ENCODE results near the gene SDK2. TPM values are rescaled to one million over a fixed set of nuclear protein-coding genes. Genes with fewer than 3 reads are reported as not detected.

Gene SDK2
- total RNA-seq, 6 experiments from 2014 or later: 0.11 to 0.46 (median 0.25) TPM

DNA sequence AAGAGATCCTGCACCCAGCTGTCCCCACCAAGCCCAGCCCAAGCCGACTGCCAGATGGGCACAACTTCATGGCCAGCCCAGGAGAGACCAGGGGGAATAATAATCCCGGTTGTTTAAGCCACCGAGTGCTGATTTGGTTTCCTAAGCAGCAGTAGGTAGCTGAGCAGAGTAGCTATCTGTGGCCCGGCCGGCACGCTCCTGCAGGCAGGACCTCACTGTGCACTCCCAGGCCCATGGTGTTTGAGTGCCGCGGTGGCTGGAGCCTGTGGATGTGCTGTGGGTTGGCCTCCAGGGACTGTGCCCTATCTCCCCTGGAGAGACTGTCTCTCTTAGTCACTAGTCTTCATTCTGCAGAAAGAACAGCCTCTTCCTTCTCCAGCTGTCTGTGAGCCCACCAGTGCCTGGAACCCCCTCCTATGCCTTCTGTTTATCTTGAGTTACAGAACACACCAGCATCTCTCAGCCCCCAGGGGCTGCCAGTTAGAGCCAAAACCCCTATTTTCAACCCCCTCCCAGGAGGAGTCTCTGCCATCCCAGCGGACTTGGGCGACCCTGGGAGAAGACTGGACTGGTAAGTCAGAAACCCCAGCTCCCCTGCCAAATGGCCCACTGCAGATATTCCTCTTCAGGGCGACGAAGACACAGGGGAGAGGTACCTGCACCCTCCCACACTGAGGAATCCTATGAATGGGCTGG, 152.0 kb downstream of the SDK2 start:
- DNase-seq: no peak
- intact Hi-C loops (cut with DNase I): no loop called here
- no peaks in the 10 kb centered on the region for H3K27me3 ChIP-seq

DNA sequence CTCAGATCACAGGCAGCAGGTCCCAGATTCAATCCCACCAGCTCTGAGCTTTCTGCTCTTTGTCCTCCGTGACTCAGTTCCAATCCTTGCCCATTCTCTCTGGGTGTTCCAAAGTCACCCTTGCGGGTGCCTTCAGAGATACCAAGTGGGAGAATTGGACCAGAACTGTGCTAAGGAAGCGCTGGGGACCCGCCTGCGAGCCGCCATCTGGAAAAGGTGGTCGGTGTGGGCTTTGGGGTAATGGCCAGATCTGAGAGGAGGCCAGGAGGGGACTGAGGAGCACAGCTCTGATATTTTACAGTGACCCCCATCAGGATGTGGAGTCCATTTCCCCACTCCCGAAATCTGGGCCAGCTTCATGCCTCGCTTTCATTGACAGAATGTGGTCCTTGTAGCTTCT, 152.6 kb downstream of the SDK2 start:
- Histone ChIP-seq H3K36me3 (no peaks in the 10 kb centered on the region), H3K9me3 (no peaks in the 10 kb centered on the region), H3K27ac (no peak overlapping the region), H3K4me3 (no peak overlapping the region), H3K27me3 (no peaks in the 10 kb centered on the region), H3K4me1 (no peaks in the 10 kb centered on the region)
- WGBS (ENCODE audit: insufficient coverage, low coverage, low lambda C conversion rate, missing lambda C conversion rate): 64% methylated on average over 4 of the region's 9 CpGs
- TF ChIP-seq, protein P1, sequence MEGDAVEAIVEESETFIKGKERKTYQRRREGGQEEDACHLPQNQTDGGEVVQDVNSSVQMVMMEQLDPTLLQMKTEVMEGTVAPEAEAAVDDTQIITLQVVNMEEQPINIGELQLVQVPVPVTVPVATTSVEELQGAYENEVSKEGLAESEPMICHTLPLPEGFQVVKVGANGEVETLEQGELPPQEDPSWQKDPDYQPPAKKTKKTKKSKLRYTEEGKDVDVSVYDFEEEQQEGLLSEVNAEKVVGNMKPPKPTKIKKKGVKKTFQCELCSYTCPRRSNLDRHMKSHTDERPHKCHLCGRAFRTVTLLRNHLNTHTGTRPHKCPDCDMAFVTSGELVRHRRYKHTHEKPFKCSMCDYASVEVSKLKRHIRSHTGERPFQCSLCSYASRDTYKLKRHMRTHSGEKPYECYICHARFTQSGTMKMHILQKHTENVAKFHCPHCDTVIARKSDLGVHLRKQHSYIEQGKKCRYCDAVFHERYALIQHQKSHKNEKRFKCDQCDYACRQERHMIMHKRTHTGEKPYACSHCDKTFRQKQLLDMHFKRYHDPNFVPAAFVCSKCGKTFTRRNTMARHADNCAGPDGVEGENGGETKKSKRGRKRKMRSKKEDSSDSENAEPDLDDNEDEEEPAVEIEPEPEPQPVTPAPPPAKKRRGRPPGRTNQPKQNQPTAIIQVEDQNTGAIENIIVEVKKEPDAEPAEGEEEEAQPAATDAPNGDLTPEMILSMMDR (IDR thresholded peaks at IDR 0.05): no peak
- TF ChIP-seq POLR2A (IDR thresholded peaks at IDR 0.05): no peak
- no peak for ATAC-seq
- no peak for DNase-seq
- intact Hi-C loops (cut with DNase I): no loop called here

More for the DNA sequence above, 152.0 kb downstream of the SDK2 start:
- WGBS (ENCODE audit: insufficient coverage, low coverage, low lambda C conversion rate, missing lambda C conversion rate): no CpG with 5 or more reads among the region's 12 CpGs
- no peak for ATAC-seq
- no peaks in the 10 kb centered on the region for H3K36me3 ChIP-seq
- TF ChIP-seq, protein P1 (IDR thresholded peaks at IDR 0.05): no peak
- TF ChIP-seq POLR2A (IDR thresholded peaks at IDR 0.05): no peak
- no peaks in the 10 kb centered on the region for H3K9me3 ChIP-seq
- H3K27ac ChIP-seq: no peak overlapping the region
- H3K4me1 ChIP-seq: no peaks in the 10 kb centered on the region
- no peak overlapping the region for H3K4me3 ChIP-seq

DNA sequence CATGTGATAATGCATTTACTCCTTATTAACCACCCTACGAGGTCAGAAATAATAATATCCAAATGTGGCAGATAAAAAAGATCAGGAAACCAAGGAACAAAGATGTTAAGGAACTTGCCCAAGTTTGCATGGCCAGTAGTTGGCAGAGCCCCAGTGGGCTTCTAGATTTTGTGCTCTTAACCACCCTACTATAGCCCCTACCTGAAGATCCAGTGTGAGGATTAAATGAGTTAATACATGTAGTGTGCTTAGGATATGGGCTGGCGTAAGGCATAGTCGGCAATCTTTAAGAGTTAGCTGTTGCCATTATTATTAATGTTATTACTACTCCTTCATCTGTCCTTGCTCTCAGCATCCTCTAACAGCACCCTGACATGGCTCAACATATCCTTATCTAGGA, 153.4 kb downstream of the SDK2 start:
- WGBS (ENCODE audit: insufficient coverage, low coverage, low lambda C conversion rate, missing lambda C conversion rate): 79% methylated on average over 2 of the region's 3 CpGs
- TF ChIP-seq POLR2A (IDR thresholded peaks at IDR 0.05): no peak
- TF ChIP-seq, protein P1 (IDR thresholded peaks at IDR 0.05): no peak
- no peak for ATAC-seq

DNA sequence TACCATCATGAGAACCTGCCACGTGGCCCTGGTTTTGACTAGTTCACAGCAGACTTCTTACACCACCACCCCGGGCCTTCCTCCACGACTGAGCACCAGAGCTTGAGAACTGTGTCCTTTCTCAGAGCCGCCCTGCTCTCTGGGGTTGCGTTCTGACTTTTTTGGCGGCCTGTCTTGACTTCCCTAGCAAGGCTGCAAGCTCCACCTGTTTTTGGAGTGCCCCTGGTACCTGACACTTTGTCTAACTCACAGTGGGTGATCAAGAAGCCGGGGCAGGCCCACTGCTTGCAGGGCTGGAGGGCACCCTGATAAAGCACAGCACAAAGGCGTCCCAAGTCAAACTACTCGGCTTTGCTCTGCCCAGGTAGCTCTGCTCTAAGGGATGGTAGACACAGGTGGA, 154.3 kb downstream of the SDK2 start:
- intact Hi-C loops (cut with DNase I): no loop called here
- H3K9me3 ChIP-seq: no peaks in the 10 kb centered on the region
- DNase-seq: no peak
- no peaks in the 10 kb centered on the region for H3K36me3 ChIP-seq
- ATAC-seq: no peak
- no peak overlapping the region for H3K4me3 ChIP-seq
- no peak overlapping the region for H3K27ac ChIP-seq
- TF ChIP-seq, protein P1 (IDR thresholded peaks at IDR 0.05): no peak
- TF ChIP-seq POLR2A (IDR thresholded peaks at IDR 0.05): no peak
- no peaks in the 10 kb centered on the region for H3K27me3 ChIP-seq
- 63% methylated on average over 6 of the region's 9 CpGs for WGBS (ENCODE audit: insufficient coverage, low coverage, low lambda C conversion rate, missing lambda C conversion rate)
- no peaks in the 10 kb centered on the region for H3K4me1 ChIP-seq

More for the DNA sequence above, 153.4 kb downstream of the SDK2 start:
- intact Hi-C loops (cut with DNase I): no loop called here
- Histone ChIP-seq H3K4me1 (no peaks in the 10 kb centered on the region), H3K27ac (no peak overlapping the region), H3K27me3 (no peaks in the 10 kb centered on the region), H3K36me3 (no peaks in the 10 kb centered on the region), H3K4me3 (no peak overlapping the region), H3K9me3 (no peaks in the 10 kb centered on the region)
- no peak for DNase-seq

All from right lobe of liver (tissue), 6 donors.